Thyroid gland (tissue), 4 donors: ENCODE measurements around the gene OR52E1.
"Not testable (repeated sequence)": the region's sequence is repeated elsewhere in the genome, so short reads cannot be mapped to it uniquely, and the experiment has no call there.

Source experiments
- CTCF ChIP-seq, 6 experiments: fragments of 200-600 bp in 3 of 6; fragments of 450-650 bp in 3 of 6; sonication (generic) in 3 of 6; IDR thresholded peaks; one replicate each; pipeline ENCODE4 v1.5.1; 2016 to 2019; ENCODE audit warnings: antibody characterized with exemption in 6 of 6, mild to moderate bottlenecking in 2 of 6, inconsistent platforms in 1 of 6, moderate library complexity in 1 of 6
- POLR2A ChIP-seq, 2 donors: fragments of 450-650 bp; IDR thresholded peaks; one replicate each; pipeline ENCODE4 v1.6.1; 2017; ENCODE audit warnings: antibody characterized with exemption in 2 of 2, mild to moderate bottlenecking in 2 of 2, moderate library complexity in 1 of 2

- TF ChIP-seq CTCF, POLR2A (IDR thresholded peaks at IDR 0.05): not testable (repeated sequence)
Observed at GRCh38 chr11:5058679-5059078, 10.7 kb upstream of the OR52E1 start.
